Astrocyte (in vitro differentiated cells and primary cell): Measurements from ENCODE around the gene SERHL2. TPM values are rescaled to one million over a fixed set of nuclear protein-coding genes. Genes with fewer than 3 reads are reported as not detected.
"Not testable (repeated sequence)": the region's sequence is repeated elsewhere in the genome, so short reads cannot be mapped to it uniquely, and the experiment has no call there.

ENCODE experiments used
- DNase-seq: peaks from one replicate; pipeline ENCODE4 v3.0.0-alpha.2; 2010; ENCODE audit warnings: low read depth
- FAIRE-seq: peaks from 2 replicates; lab custom pipeline; 2011; peaks lifted over from hg19 to GRCh38; lab: Jason Lieb, UNC
- H2AFZ ChIP-seq: 2 replicates; pipeline ENCODE4 v1.6.0; 2012; ENCODE audit warnings: low read depth, low read length, inconsistent platforms
- H3K27ac ChIP-seq: 2 replicates; pipeline ENCODE4 v1.5.1; 2011; ENCODE audit warnings: low read depth, low read length, inconsistent platforms
- H3K27me3 ChIP-seq: 2 replicates; pipeline ENCODE4 v1.6.0; 2011; ENCODE audit warnings: low read length, inconsistent platforms; ENCODE audit not compliant: insufficient read depth
- H3K36me3 ChIP-seq: 2 replicates; pipeline ENCODE4 v1.5.1; 2011; ENCODE audit warnings: low read length, inconsistent platforms; ENCODE audit not compliant: insufficient read depth
- H3K4me1 ChIP-seq: 2 replicates; pipeline ENCODE4 v1.5.1; 2011; ENCODE audit warnings: low read length, inconsistent platforms; ENCODE audit not compliant: insufficient read depth
- H3K4me2 ChIP-seq: 2 replicates; pipeline ENCODE4 v1.6.0; 2012; ENCODE audit warnings: low read length, inconsistent platforms
- H3K4me3 ChIP-seq: 2 replicates; pipeline ENCODE4 v1.5.1; 2011; ENCODE audit warnings: low read depth, mild to moderate bottlenecking, low read length, inconsistent platforms; ENCODE audit not compliant: insufficient read depth
- H3K79me2 ChIP-seq: 2 replicates; pipeline ENCODE4 v1.6.0; 2012; ENCODE audit warnings: mild to moderate bottlenecking, low read length, inconsistent platforms; ENCODE audit not compliant: insufficient read depth
- H3K9ac ChIP-seq: 2 replicates; pipeline ENCODE4 v1.6.0; 2012; ENCODE audit warnings: mild to moderate bottlenecking, low read length, inconsistent platforms
- H3K9me3 ChIP-seq: 2 replicates; pipeline ENCODE4 v1.5.1; 2012; ENCODE audit warnings: low read depth, mild to moderate bottlenecking, low read length, inconsistent platforms; ENCODE audit not compliant: insufficient read depth
- H4K20me1 ChIP-seq: 2 replicates; pipeline ENCODE4 v1.6.0; 2012; ENCODE audit warnings: low read length, inconsistent platforms; ENCODE audit not compliant: insufficient read depth
- H3K27ac Mint-ChIP-seq: one replicate; pipeline ENCODE4 v1.8.0; 2021; ENCODE audit warnings: mild to moderate bottlenecking, mixed read lengths; ENCODE audit not compliant: unreplicated experiment
- H3K27me3 Mint-ChIP-seq: one replicate; pipeline ENCODE4 v1.8.0; 2021; ENCODE audit warnings: low read depth, mixed read lengths; ENCODE audit not compliant: unreplicated experiment
- H3K36me3 Mint-ChIP-seq: one replicate; pipeline ENCODE4 v1.8.0; 2021; ENCODE audit warnings: low read depth, mixed read lengths; ENCODE audit not compliant: unreplicated experiment
- H3K4me1 Mint-ChIP-seq: one replicate; pipeline ENCODE4 v1.8.0; 2021; ENCODE audit warnings: low read depth, mixed read lengths; ENCODE audit not compliant: unreplicated experiment
- H3K4me3 Mint-ChIP-seq: one replicate; pipeline ENCODE4 v1.8.0; 2021; ENCODE audit warnings: mild to moderate bottlenecking, moderate library complexity, mixed read lengths; ENCODE audit not compliant: unreplicated experiment
- H3K9me3 Mint-ChIP-seq: one replicate; pipeline ENCODE4 v1.8.0; 2021; ENCODE audit warnings: mild to moderate bottlenecking, mixed read lengths; ENCODE audit not compliant: unreplicated experiment
- CTCF ChIP-seq: IDR thresholded peaks from 2 replicates; pipeline ENCODE4 v1.5.1; 2011; ENCODE audit warnings: low read depth, mild to moderate bottlenecking, inconsistent platforms, low read length, moderate library complexity; ENCODE audit not compliant: insufficient read depth
- EZH2 ChIP-seq: IDR thresholded peaks from 2 replicates; pipeline ENCODE4 v1.6.1; 2012; ENCODE audit warnings: mild to moderate bottlenecking, low read length, inconsistent platforms; ENCODE audit not compliant: insufficient read depth
- total RNA-seq: library from RNA; stranded (reverse); gene quantifications from 2 replicates; pipeline ENCODE4 v1.2.1, GENCODE V29; 2021

The SERHL2 gene
- total RNA-seq, 1 donor from 2014 or later = 1.2 TPM

GRCh38 chr22:42515304-42515703 lies 38.5 kb upstream of the SERHL2 start:
- DNase-seq, H2AFZ ChIP-seq, H3K4me3 Mint-ChIP-seq, H3K27ac Mint-ChIP-seq, H3K9ac ChIP-seq, H3K27me3 ChIP-seq, H3K36me3 ChIP-seq, H3K9me3 ChIP-seq, H3K27me3 Mint-ChIP-seq, FAIRE-seq, H3K27ac ChIP-seq, H3K9me3 Mint-ChIP-seq, H3K4me2 ChIP-seq, H3K4me1 ChIP-seq, H3K4me3 ChIP-seq: not testable (repeated sequence)
- H3K4me1 Mint-ChIP-seq = peaks cover 20% of the 10 kb centered on the region
- peaks cover 11% of the 10 kb centered on the region for H3K36me3 Mint-ChIP-seq
- peaks cover 40% of the 10 kb centered on the region for H3K79me2 ChIP-seq
- H4K20me1 ChIP-seq = peaks cover 25% of the 10 kb centered on the region

GRCh38 chr22:42515896-42516295 lies 37.9 kb upstream of the SERHL2 start:
- Mint-ChIP-seq H3K27ac (no peak overlapping the region), H3K4me3 (no peak overlapping the region), H3K36me3 (peaks cover 8% of the 10 kb centered on the region), H3K4me1 (peaks cover 19% of the 10 kb centered on the region), H3K27me3 (no peaks in the 10 kb centered on the region), H3K9me3 (no peaks in the 10 kb centered on the region)
- Histone ChIP-seq H3K36me3 (peaks cover 4% of the 10 kb centered on the region), H3K79me2 (peaks cover 40% of the 10 kb centered on the region), H3K9me3 (no peaks in the 10 kb centered on the region), H2AFZ (no peak overlapping the region), H3K4me1 (peaks cover 8% of the 10 kb centered on the region), H3K4me3 (no peak overlapping the region), H4K20me1 (peaks cover 23% of the 10 kb centered on the region), H3K4me2 (no peak overlapping the region), H3K27me3 (no peaks in the 10 kb centered on the region), H3K9ac (no peak overlapping the region), H3K27ac (no peak overlapping the region)
- no peak for DNase-seq
- TF ChIP-seq CTCF = no peak
- TF ChIP-seq EZH2 = no peak
- no peak for FAIRE-seq

- not testable (repeated sequence) for H3K27me3 Mint-ChIP-seq, H3K9me3 ChIP-seq, H3K4me3 Mint-ChIP-seq, H3K27ac ChIP-seq, DNase-seq, H3K4me2 ChIP-seq, H3K9me3 Mint-ChIP-seq, FAIRE-seq, H3K36me3 ChIP-seq, H3K27me3 ChIP-seq, H3K36me3 Mint-ChIP-seq, H3K27ac Mint-ChIP-seq, H3K4me1 ChIP-seq, H2AFZ ChIP-seq, H3K4me3 ChIP-seq, H3K9ac ChIP-seq
- peaks cover 40% of the 10 kb centered on the region for H3K79me2 ChIP-seq
- H4K20me1 ChIP-seq = peaks cover 14% of the 10 kb centered on the region
- H3K4me1 Mint-ChIP-seq = peaks cover 19% of the 10 kb centered on the region
Observed at GRCh38 chr22:42517103-42517502, 36.7 kb upstream of the SERHL2 start.

GRCh38 chr22:42518638-42519524 lies 34.9 kb upstream of the SERHL2 start:
- not testable (repeated sequence) for H4K20me1 ChIP-seq, FAIRE-seq, H3K4me1 ChIP-seq, H3K9me3 Mint-ChIP-seq, H3K36me3 ChIP-seq, H3K27me3 ChIP-seq, H3K36me3 Mint-ChIP-seq, H3K9me3 ChIP-seq, DNase-seq, H3K27me3 Mint-ChIP-seq
- Histone ChIP-seq H3K79me2 (peaks cover 40% of the 10 kb centered on the region), H3K4me2 (peak overlapping the region; percentile 88), H2AFZ (peak overlapping the region; percentile 97), H3K27ac (peak overlapping the region; percentile 68), H3K4me3 (peak overlapping the region; percentile 86), H3K9ac (peak overlapping the region; percentile 93)
- Mint-ChIP-seq H3K4me3 (peak overlapping the region; percentile 99), H3K27ac (peak overlapping the region; percentile 91), H3K4me1 (peaks cover 16% of the 10 kb centered on the region)
